ENCODE results near the gene CRCP.

Gene CRCP

DNA sequence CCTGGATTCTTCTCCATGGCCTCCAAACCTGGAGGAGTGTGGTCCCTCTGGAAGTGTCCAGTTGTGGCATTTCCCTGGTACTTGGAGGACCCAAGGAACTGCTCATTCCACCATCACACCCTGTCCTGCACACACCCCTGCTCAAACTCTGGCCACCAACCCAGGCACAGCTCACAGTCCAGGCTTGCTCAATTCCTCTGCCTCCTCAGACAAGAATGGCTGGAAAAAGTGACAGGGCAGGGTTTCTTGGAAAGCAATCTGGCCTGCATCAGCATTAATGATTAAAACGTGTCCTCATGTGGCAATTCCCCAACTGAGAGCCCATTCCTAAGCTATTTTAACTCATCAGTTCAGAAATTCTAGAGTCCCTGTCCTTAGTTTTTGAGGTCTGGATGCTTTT lies 73.3 kb downstream of the CRCP start:
- DNase-seq (ENCODE audit: low read depth, low spot score) = no peak

GRCh38 chr7:66188645-66189044 lies 74.0 kb downstream of the CRCP start:
- no peak for DNase-seq (ENCODE audit: low read depth, low spot score)

- DNase-seq (ENCODE audit: low read depth, low spot score) = no peak
These were observed 75.3 kb downstream of the CRCP start for GRCh38 chr7:66189695-66190503.

GRCh38 chr7:66190504-66190857 lies 75.8 kb downstream of the CRCP start:
- no peak for DNase-seq (ENCODE audit: low read depth, low spot score)

GRCh38 chr7:66193146-66193725 lies 78.6 kb downstream of the CRCP start:
- no peak for DNase-seq (ENCODE audit: low read depth, low spot score)

GRCh38 chr7:66198469-66198868 lies 83.8 kb downstream of the CRCP start:
- DNase-seq (ENCODE audit: low read depth, low spot score) = no peak

DNA sequence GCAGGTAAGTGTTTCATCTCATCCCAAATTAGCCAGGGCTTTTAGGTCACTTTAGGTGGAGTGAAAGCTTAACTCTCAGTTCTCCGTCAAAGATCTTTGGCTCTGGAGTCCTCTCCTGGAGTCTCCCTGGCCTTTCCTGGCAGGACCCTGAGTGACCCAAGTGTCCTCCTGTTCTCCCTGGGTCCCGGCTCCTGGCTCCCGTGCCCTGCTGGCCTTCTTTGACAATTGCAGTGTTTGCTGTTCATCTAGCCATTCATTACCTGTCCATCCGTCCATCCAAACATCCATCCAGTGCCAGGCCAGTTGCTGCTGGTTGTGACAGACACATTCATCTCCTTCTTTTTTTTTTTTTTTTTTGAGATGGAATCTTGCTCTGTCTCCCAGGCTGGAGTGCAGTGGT lies 84.3 kb downstream of the CRCP start:
- DNase-seq (ENCODE audit: low read depth, low spot score) = no peak

- DNase-seq (ENCODE audit: low read depth, low spot score) = no peak
These were observed 87.8 kb downstream of the CRCP start for GRCh38 chr7:66202441-66202840.

All from smooth muscle cell of the brain vasculature (primary cell).